ENCODE results near the gene LGALS8.
"Not testable (repeated sequence)": the region's sequence is repeated elsewhere in the genome, so short reads cannot be mapped to it uniquely, and the experiment has no call there.

LGALS8 gene

DNA sequence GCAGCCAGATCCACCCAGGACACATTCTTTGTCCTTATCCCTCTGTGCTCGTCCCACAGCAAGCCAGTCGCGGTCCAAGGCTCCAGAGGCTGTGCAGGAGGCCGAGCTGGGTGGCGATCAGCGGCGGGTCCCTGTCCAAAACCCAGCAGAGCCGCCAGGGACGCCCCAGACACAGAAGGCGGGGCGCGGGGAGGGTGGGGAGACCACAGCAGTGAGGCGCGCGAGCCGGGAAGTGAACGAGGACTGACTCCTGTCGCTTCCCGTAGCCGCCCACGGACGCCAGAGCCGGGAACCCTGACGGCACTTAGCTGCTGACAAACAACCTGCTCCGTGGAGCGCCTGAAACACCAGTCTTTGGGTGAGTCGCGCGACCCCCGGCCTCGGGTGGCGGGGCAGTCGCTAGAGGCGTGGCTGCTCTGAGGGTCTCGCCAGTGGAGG is at the start of gene LGALS8:
Gene LGALS8 (plus strand): TSS at position 279 of the 438 bp plus-strand sequence. CDS start 2,089 bp downstream, outside the sequence.
- DNase-seq (ENCODE audit: insufficient read length, low spot score): peak; percentile 68
- peak; percentile 82 for FAIRE-seq

DNA sequence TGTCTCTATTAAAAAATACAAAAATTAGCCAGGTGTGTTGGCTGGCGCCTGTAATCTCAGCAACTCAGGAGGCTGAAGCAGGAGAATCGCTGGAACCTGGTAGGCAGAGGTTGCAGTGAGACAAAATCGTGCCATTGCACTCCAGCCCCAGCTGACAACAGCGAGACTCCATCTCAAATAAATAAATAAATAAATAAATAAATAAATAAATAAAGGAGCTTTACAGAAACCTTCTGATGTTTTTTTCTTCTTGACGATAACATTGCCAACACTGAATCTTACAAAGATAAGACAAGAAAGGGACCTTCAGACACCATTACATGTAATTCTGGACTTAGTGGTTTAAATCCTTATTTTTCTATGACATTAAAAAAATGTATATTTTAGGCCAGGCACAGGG is 47.8 kb upstream of the LGALS8 start:
- DNase-seq (ENCODE audit: insufficient read length, low spot score) (no peak), FAIRE-seq (no peak)

DNA sequence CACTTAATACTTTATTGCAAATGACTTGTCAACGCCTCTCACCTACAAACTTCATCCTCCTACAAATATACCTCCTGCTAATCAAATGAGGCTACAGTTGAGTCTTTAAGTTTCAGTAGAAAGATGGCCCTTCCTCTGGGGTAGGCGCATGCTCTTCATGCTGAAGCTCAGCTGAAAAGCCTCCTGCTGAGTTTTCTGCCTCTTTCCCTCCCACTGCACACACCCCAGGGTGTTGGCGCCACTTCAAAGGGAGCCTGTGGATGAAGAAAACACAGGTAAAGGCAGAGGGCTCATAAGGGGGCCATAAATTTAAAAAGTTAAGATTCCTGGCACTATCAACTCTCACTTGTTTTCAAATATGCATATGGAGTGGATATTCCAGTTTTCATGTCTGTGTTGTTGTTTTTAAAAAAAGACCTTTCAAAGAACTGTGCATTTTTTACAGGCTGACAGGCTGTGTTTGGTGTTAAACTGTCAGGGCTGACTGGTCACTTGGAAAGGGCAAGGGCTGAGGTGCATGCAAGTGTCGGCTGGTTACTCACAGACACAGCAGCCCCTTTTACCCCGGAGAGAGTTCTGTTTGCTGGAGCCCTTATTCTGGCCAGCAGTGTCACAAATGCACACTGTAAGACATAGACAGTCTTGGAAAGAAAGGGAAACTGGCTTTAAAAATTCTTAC is 42.9 kb upstream of the LGALS8 start:
- no peak for DNase-seq (ENCODE audit: insufficient read length, low spot score)

DNA sequence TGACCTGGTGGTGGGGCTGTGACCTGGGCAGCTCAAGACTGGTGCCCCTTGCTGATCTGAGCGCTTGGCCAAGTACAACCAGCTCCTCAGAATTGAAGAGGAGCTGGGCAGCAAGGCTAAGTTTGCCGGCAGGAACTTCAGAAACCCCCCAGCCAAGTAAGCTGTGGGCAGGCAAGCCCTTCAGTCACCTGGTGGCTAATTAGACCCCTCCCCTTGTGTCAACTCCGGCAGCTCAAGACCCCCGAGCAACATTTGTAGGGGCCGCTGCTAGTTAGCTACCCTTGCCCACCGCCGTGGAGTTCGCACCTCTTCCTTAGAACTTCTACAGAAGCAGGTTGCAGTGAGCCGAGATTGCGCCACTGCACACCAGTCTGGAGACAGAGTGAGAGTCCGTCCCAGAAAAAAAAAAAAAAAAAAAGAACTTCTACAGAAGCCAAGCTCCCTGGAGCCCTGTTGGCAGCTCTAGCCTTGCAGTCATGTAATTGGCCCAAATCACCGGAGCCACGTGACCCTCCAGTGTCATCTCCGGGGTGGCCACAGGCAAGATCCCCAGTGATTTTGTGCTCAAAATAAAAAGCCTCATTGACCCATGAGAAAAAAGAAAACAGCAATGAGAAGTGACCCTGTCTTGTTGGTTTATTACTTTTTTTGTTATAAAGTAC is 39.3 kb upstream of the LGALS8 start:
- DNase-seq (ENCODE audit: insufficient read length, low spot score): no peak
- no peak for FAIRE-seq

More for the DNA sequence above, 42.9 kb upstream of the LGALS8 start:
- no peak for FAIRE-seq

DNA sequence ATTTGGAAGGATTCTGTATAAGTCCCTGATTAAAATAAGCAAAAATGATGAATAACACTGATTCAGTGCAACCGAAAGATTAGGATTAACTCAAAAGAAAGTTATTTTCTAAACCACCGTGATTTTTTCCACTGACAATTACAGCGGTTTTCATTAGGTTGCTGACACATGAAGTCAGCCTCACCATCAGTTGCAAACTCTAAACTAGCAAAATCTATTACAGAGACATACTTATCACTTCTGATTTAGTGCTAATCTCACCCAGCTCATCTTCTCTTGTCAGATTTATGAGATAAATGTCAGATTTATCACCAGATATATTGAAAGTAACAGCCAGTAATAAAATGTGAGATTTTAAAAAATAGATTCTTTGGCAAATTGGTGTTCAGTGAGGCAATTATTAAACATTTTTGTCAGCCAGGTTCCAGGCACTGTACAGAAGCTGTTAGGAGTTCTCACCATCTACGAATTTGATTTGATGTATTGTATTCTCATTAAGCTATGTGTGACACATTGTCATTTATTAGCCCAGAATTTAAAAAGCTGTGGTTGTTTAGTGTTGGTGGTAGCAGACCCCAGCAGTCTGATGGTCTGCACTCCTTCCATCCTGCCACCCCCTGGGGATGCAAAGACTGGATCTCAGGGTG is 37.3 kb upstream of the LGALS8 start:
- DNase-seq (ENCODE audit: insufficient read length, low spot score) (no peak), FAIRE-seq (no peak)

DNA sequence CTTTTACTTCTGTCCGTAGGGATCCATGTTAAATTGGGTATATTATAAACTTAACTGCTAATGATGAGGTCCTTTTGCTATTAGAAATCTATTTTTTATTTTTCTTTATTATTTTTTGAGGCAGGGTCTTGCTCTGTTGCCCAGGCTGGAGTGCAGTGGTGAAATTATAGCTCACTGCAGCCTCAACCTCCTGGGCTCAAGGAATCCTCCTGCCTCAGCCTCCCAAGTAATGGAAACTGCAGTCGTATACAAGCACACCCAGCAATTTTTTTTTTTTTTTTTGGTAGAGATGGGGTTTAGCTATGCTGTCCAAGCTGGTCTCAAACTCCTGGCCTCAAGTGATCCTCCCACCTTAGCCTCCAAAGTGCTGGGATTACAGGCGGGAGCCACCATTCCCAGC is 34.6 kb upstream of the LGALS8 start:
- FAIRE-seq: not testable (repeated sequence)

DNA sequence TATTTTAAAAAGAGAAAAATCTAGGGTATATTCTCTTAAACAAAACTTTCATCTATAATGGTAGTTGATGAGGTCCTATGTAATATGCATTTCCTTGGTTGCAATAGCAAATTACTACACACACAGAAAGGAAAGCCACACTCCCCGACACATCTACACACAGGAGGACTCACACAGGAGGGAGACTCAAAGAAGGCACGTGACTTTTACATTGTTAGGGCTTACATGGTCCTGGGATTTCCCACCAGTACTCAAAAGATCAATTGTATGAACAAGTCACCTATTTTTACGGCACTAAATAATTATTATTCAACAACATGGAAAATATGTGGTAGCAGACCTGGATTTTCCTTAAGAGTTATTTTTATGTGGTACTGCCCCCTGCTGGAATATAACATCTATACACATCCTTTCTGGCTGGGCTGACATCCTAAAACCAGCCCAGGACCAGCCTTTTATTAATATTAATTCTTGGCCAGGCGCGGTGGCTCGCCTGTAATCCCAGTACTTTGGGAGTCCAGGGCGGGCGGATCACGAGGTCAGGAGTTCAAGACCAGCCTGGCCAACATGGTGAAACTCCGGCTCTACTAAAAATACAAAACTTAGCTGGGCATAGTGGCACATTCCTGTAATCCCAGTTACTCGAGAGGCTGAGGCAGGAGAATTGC is 33.9 kb upstream of the LGALS8 start:
- DNase-seq (ENCODE audit: insufficient read length, low spot score) (peak; percentile 39), FAIRE-seq (peak; percentile 11)

More for the DNA sequence above, 34.6 kb upstream of the LGALS8 start:
- not testable (repeated sequence) for DNase-seq (ENCODE audit: insufficient read length, low spot score)

DNA sequence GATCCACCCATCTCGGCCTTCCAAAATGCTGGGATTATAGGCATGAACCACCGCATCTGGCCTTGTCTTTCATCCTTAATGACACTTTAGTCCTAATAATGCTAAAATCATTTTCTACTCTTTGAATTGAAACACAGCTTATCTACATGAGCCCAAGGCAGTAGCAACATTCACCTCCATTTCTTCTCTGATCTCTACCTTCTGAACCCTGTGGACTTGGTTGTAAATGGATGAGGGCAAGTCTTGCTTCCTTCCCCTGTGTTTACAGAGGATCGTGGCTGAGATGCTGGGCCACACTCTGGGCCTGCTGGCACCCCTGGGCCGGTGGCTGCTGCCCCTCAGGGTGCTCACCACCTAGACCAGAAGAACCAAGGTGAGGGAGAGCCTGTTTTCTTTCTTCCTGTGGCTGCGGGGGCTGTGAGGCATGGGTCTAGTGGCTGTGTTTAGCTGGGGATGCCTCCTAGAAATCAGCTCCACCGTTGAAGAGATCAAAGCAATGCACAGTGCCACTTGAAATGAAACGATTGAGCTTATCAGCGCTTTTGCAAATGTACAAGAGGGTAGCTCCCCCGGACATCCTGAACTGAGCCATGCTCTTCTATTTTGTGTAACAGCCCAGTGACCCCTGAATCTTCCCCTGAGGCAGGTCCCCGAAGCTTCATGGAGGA is 32.2 kb upstream of the LGALS8 start:
- DNase-seq (ENCODE audit: insufficient read length, low spot score) (no peak), FAIRE-seq (no peak)

DNA sequence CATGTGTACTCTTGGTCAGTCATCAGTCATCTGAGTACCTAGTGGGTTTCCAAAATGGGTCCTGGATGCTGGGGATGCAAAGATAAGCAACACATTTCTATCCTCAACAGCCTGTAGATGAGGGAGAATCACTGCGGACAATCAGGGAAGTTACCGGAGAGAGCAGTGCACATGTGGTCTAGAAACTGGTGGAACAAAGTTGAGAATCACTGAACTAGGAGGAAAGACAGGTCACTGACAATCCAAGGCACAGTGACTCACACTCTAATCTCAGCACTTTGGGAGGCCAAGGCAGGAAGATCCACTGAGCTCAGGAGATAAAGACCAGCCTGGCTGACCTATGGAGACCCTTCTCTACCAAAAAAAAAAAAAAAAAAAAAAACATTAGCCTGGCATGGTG is 31.4 kb upstream of the LGALS8 start:
- DNase-seq (ENCODE audit: insufficient read length, low spot score) (no peak), FAIRE-seq (no peak)

DNA sequence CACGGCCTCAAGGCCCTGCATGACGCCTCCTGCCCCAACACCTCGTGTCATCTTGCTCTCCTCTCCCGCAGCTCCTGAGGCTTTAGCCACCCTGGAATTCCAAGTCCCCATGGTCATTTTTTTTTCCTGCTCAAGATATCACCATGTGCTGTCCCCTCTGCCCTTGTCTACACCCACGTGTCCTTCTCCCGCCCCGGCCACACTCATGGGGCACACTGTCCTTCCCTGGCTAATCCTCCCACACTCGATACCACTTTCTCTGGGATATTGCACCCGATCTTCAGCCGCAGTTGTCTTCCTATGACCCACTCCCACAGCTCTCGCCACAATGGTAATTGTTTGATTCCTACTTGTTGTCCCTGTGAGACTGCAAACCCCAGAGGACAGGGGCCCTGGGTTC is 29.7 kb upstream of the LGALS8 start:
- no peak for DNase-seq (ENCODE audit: insufficient read length, low spot score)
- no peak for FAIRE-seq

DNA sequence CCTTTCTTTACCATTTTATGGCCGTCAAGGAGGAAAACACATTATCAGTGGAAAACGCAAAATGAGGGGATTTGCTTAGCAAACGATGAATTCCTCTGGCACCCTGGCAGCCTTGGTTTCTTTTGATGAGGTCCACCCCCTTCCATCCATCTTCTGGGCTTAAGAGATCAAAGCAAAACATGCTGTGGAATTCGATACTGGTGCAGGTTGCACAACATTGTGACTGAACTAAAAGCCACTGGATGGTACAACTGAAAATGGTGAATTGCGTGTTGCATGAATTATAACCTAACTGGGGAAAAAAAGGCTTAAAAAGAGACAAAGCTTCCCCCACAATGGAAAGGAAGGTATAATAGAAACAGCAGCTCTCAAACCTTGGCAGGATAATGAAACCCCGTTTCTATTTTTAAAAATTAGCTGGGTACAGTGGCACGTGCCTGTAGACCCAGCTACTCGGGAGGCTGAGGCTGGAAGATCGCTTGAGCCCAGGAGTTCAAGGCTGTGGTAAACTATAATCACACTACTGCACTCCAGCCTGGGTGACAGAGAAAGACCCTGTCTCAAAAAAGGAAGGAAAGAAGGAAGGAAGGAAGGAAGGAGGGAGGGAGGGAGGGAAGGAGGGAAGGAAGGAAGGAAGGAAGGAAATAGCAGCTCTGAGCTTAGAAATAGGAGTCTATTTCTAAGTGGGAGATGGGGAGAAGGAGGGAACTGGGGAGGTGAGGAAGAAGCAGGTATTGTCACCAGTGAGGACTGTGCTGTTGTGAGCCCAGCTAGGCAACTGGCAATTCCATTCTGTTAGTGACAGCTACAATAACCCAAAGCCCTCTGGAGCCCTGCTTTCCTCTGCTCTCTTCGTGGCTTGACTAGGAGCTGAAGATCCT is 29.0 kb upstream of the LGALS8 start:
- DNase-seq (ENCODE audit: insufficient read length, low spot score): no peak
- no peak for FAIRE-seq

DNA sequence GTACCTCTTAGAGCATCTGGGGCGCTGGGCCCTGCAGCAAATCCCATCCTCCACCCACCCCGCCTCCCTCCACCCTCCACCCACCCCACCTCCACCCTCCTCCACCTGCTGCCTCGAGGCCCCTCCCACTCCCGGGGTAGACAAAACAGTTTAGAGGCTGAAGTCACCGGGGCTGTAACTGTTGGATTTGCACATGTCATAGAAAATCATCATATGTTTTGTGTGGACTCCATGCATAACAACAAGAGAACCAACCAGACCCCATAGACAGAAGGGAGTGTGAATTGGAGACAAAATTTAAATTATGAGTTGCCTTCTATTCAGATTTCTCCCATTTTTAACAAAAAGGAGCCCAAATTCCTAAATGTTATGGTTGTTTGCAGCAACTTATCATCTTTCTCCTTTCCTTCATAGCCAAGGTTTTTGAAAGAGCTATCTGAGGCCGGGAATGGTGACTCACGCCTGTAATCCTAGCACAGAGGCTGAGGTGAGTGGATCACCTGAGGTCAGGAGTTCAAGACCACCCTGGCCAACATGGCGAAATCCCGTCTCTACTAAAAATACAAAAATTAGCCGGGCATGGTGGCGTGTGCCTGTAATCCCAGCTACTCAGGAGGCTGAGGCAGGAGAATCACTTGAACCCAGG is 28.2 kb upstream of the LGALS8 start:
- FAIRE-seq (no peak), DNase-seq (ENCODE audit: insufficient read length, low spot score) (no peak)

DNA sequence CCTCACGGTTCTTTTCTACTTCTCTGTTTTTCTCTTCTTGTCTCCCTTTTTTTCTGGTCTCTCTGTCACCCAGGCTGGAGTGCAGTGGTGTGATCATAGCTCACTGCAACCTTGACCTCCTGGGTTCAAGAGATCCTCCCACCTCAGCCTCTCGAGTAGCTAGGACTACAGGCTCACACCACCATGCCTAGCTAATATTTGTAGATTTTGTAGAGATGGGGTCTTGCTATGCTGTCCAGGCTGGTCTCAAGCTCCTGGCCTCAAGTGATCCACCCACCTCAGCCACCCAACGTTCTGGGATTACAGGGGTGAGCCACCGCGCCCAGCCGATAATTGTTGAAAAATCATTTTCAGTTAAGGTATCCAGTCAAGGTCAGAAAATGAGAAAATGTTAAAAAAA is 25.9 kb upstream of the LGALS8 start:
- DNase-seq (ENCODE audit: insufficient read length, low spot score): no peak
- FAIRE-seq: no peak

DNA sequence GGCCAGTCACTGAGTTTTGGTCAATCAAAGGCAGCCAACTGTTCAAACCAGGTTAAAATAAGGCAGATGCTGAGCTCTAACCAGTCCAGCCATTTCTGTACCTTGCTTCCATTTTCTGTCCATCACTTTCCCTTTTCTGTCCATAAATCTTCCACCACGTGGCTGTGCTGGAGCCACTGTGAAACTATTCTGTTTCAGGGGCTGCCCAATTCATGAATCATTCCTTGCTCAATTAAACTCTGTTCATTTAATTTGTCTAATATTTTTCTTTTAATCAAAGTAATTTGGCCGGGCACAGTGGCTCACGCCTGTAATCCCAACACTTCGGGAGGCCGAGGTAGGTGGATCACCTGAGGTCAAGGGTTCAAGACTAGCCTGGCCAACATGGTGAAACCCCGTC is 22.7 kb upstream of the LGALS8 start:
- FAIRE-seq (no peak), DNase-seq (ENCODE audit: insufficient read length, low spot score) (no peak)

DNA sequence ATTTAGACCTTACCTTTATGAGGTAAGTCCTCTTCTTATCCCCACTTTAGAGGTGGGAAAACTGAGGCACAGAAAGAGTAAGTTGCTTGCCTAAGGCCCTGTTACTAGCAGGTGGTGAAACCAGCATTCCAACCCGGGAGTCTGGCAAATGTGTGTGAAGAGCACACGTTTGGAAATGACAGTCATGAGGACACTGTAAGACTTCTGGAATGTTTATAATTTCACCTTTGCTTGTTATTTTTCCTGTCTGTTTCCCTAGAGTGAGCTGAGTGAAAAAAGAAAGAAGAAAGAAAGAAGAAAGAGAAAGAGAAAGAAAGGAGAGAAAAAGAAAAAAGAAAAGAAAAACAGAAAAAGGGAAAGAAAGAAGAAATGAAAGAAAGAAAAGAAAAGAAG is 21.2 kb upstream of the LGALS8 start:
- no peak for DNase-seq (ENCODE audit: insufficient read length, low spot score)

DNA sequence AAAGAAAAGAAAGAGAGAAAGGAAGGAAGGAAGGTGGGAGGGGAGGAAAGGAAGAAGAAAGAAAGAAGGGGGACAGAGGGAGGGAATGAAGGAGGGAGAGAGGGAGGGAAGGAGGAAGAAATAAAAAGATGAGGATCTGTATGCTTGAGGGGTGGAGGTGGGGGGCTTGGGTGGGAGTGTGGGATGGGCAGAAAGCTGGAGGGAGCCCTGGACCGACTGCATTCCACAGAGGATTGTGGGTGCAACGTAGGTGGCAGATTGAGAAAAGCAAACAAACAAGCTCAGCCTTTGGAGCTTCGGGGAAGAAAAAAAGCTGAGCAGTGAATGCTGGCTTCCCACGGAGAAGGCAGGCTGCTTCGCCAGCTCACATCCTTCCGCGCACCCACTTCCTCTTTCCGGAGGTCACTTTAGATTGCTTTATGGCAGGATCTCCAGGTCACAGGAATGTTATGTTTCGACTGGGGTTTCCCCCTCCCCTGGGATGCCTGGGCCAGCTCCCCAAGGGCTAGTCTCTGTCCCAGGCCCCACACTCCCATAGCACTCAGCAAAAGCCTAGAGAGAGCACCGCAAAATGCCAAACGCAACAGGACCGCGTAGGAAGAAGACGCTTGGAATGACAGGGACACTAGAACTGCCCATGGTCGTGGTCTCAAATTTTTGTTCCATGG is 20.7 kb upstream of the LGALS8 start:
- FAIRE-seq: peak; percentile 54

More for the DNA sequence above, 21.2 kb upstream of the LGALS8 start:
- no peak for FAIRE-seq

DNA sequence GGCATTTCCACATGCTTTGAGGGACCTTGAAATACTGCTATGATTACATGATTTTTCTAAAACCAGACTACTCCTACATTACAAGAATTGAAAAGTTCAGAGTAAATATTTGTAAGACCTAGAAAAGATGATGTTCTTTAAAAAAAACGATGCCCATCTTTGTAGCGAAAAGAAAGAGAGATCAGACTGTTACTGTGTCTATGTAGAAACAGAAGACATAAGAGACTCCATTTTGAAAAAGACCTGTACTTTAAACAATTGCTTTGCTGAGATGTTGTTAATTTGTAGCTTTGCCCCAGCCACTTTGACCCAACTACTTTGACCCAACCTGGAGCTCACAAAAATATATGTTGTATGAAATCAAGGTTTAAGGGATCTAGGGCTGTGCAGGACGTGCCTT is 19.4 kb upstream of the LGALS8 start:
- not testable (repeated sequence) for FAIRE-seq; DNase-seq (ENCODE audit: insufficient read length, low spot score)

More for the DNA sequence above, 20.7 kb upstream of the LGALS8 start:
- no peak for DNase-seq (ENCODE audit: insufficient read length, low spot score)

DNA sequence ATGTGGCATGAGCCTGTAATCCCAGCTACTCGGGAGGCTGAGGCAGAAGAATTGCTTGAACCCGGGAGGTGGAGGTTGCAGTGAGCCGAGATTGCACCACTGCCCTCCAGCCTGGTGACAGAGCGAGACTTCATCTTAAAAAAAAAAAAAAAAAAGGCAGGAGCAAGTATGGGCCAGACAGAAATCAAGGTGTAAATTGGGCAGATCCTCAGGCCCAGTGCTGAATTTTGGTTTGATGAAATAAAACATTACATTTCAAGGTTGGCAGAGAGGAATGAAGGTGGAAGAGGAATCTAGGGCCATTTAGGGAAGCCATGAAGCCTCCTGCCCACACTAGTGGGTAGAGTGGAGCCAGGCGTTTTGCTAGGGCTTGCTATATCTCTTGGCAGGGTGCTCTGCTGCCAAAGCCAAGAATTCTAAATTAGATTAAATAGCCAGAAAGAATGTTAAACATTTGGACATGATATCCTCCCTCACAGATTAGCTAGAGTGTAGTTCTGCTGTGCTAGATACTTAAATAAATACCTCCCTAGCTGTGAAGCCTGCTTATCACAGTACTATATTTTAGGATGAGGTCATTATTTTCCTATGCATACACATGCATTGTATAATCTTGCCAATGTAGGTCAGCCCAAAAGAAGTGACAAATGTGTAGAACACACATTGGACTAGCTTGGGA is 16.6 kb upstream of the LGALS8 start:
- DNase-seq (ENCODE audit: insufficient read length, low spot score): no peak
- FAIRE-seq: peak; percentile 42

Data from GM19239 (cell line).